GM19238 (cell line): Measurements from ENCODE around the gene CRACDL.

Source experiments
- DNase-seq: peaks from one replicate; pipeline ENCODE4 v3.0.0; 2011; ENCODE audit warnings: low spot score; ENCODE audit not compliant: insufficient read length

The CRACDL gene, protein sequence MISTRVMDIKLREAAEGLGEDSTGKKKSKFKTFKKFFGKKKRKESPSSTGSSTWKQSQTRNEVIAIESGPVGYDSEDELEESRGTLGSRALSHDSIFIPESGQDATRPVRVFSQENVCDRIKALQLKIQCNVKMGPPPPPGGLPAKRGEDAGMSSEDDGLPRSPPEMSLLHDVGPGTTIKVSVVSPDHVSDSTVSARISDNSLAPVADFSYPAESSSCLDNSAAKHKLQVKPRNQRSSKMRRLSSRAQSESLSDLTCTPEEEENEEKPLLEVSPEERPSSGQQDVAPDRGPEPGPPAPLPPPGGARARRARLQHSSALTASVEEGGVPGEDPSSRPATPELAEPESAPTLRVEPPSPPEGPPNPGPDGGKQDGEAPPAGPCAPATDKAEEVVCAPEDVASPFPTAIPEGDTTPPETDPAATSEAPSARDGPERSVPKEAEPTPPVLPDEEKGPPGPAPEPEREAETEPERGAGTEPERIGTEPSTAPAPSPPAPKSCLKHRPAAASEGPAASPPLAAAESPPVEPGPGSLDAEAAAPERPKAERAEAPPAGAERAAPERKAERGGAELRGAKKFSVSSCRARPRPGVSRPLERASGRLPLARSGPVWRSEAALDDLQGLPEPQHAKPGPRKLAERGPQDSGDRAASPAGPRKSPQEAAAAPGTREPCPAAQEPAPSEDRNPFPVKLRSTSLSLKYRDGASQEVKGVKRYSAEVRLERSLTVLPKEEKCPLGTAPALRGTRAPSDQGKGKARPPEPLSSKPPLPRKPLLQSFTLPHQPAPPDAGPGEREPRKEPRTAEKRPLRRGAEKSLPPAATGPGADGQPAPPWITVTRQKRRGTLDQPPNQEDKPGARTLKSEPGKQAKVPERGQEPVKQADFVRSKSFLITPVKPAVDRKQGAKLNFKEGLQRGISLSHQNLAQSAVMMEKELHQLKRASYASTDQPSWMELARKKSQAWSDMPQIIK

DNA sequence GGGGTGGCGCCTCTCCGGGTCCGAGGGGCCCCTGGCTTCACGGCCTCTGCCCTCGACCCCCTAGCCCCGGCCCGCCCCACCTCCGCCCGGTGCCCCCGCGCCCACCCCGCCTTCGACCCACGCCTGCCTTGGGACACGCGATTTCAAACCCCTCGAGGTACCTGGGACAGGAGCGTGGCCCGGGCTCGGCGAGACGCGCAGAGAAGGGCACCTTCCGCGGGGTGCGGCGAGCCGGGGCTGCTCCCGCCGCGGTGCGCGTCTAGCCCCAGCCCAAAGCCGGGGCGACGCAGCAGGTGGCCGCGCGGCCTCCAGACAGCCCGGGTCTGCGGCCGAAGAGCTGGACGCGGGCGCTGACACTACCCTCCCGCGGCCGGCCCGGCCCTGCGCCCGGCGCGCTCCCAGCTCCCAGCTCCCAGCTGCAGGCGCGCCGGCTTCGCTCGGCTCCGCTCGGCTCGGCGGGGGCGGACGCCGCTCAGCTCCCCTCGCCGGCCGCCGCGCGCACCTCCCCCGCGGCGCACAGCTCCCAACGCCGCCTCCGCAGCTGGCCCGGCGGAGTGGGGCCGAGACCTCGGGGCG lies at the start of gene CRACDL:
TSS of gene CRACDL (minus strand) at position 449 of the 576 bp plus-strand sequence. CDS start 89,425 bp downstream, outside the sequence.
- DNase-seq, result no peak

DNA sequence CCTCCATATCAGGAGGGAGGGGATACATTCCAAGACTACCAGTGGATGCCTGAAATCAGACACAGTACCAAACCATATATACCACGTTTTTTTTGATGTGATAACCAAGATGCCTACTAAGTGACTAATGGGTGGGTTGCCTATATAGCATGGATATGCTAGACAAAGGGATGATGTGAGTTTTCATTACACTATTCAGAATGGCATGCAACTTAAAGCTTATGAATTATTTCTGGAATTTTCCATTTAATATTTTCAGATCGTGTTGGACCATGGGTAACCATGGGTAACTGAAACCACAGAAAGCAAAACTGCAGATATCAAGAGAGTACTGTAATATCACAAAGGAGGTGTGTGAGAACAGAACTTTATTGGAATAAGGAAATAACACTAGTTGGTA lies 39.6 kb upstream of the CRACDL start:
- DNase-seq, result no peak

DNA sequence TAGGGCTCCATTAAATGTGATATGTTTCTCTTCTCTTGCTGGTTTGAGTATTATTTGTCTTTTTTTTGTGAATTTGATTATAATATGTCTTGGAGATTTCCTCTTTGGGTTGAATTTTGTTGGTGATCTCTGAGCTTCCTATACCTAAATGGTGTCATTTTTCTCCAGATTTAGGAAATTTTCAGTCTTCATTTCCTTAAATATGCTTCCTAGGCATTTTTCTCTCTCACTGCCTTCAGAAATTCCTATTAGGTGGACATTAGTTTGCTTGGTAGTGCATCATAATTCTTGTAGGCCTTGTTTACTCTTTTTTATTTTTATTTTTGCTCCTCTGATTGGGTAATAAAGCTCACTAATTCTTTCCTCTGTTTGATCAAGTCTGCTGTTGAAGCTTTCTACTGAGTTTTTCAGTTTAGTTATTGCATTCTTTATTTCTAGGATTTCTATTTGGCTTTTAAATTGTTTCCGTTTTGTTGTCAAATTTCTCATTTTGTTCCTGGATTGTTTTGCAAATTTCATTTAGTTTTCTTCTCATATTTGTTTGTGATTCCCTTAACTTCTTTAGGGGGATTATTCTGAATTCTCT lies 36.6 kb upstream of the CRACDL start:
- no peak for DNase-seq

DNA sequence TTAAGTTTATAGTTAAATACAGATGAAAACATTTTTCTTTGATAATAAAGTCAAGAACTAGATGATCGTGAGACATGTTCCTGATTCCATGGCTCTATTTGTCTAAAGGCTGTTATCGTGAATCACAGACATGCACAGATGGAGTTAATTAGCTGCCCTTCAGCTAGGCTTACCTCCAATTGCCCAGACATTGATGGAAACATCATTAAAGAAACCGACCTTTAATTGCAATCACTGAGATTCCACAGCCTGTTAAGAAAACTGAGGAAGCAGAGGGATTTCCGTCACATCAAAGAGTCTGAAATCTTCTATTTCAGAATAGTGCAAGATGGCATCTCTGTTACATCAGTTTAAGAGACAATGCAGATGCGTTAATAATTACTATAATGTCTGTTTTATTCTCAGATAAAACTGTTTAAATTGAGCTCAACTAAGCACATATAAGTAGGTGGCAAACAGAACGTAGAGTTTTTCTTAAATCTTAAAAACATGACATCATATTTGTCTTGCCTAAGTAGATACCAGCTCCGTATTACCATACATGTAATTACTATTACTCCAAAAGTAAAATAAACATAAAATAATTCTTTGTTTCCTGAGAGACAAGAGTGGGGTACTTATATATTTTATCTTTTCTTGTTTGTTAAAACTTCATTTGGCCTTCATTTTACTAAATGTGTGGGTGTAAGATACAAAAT lies 23.9 kb upstream of the CRACDL start:
- DNase-seq, result no peak

DNA sequence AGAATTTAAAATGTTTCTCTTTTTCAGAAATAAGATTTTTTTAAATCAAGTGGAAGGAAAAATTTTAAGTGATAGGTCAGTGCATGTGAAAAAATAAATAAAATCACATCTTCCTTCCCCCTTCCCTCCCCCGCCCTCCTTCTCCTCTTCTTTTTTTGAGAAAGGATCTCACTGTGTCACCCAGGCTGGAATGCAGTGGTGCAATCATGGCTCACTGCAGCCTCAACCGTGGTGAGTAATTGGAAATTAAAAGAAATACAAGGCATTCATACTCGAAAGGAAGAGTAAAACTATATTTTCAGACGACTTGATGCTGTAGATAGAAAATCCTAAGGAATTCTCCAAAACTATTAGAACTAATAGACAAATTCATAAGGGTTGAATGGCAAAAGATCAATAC lies 16.9 kb upstream of the CRACDL start:
- DNase-seq, result no peak

DNA sequence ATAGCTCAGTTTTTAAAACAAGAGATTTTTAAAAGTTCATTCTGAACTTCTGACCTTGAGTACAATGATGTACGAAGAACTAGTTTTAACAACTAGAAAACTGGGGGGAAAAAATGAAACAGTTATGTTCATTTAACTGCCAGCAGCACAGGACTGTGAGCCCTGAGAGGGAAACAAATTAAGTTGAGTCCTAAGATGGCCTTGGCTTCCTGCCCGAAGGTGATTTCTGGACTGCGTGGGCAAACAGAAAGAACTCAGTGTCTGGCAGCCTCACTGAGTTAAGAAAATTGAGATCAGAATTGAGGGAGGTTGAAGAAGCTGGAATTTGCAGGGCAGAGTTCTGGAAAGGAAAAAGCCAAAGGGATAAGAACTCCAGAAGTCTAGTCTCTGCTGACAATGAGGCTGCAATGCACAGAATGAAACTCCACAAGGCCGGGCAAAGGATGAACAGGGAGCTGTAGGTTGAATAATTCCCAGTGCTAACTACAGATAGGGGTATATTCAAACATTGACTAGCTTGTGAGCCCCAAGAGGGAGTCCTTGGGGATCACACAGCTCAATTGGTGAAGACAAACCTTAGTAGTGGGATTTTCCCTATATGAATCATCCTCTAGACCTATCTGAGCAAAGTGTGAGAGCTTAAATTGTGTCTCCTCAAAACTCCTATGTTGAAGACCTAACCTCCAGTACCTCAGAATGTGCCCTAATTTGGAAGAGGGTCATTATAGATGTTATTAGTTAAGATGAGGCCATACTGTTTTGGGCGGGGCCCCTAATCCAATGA lies 13.1 kb upstream of the CRACDL start:
- DNase-seq, result no peak

DNA sequence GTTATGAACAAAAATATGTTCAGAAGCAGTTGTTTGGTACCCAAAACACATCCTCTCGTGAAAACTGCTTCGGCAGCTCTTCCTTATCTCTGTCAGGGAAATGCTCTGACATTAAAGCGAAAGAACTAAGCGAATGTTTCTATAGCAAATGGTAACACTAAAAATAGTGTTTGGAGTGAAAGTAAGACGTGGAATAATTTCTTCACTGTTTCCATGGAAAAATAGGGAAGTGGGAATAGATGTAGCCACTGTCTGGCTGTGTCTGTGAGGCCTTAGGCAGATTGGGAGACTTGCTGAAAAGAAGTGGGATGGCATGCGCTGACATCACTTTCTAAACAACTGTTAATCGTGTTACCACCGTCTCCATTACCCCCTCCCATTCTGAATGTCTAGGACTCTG lies 11.5 kb upstream of the CRACDL start:
- DNase-seq, result no peak

DNA sequence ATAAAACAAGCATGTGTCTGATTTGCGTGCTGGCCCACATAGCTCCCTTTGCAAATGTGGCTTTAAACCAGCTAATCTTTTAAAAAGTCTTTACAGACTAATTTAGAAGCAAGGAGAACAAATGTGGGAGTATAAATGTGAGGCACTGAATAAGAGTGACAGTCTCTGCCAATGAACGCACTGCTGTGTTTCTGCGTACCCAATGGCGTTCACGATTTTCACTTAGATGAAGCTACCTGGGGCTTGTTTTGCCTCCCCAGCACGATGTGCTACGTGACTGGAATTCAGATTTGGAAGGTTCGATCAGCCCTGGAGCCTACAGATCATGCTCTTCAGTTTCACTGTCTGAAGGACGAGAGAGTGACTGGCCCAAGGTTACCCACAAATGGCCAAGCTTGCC lies 10.8 kb upstream of the CRACDL start:
- no peak for DNase-seq

DNA sequence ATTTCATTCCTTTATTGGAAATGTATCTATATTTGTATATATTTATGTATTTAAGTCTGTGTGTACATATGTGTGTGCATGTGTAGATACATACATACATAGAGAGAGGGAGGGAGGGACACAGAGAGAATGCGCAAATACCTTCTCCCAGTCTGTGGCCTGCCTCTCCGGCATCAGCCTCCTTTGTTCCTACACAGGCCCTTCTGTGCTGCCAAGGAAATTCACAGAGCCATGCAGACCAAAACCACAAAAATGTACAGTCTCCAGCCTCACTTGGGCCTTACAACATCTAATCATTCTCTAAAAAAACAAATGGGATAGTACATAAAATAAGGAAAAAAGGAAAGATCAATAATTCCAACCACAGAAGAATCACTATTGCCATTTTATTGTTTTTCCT lies 8.8 kb upstream of the CRACDL start:
- no peak for DNase-seq

DNA sequence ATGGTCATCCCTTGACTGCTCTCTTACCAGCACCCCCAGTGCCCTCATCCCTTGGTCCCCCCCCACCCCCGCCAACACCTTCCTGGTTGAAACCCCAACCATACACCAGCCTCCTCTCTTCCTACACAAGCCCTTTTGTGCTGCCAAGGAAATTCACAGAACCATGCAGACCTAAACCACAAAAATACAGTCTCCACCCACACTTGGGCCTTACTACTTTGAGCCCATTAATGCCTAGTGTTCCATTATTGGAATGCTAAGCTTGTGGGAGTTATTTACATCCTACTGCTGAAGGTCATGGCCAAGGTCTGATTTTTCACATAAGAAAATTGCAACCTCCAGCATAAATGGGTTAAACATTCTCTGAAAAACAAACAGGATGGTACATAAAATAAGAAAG lies 4.1 kb upstream of the CRACDL start:
- DNase-seq, result no peak

DNA sequence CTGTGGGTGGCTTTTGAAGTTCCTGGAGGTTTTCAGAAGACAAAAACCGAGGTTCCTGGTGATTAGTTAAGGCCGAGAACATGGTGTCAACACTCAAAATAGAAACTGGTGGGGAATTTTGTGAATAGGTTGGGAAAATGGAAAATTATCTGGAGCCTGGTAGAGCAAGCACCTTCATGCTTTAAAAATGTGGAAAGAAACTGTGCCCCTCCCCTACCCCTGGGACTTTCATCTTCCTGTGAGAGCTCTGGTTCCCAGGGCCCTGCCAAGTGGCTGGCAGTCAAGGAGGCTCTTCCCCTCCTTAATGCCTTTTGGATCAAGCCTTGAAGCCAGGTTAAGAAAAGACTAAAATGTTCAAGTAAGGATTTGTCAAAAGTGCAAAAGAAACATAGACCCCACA lies 1.9 kb upstream of the CRACDL start:
- no peak for DNase-seq

DNA sequence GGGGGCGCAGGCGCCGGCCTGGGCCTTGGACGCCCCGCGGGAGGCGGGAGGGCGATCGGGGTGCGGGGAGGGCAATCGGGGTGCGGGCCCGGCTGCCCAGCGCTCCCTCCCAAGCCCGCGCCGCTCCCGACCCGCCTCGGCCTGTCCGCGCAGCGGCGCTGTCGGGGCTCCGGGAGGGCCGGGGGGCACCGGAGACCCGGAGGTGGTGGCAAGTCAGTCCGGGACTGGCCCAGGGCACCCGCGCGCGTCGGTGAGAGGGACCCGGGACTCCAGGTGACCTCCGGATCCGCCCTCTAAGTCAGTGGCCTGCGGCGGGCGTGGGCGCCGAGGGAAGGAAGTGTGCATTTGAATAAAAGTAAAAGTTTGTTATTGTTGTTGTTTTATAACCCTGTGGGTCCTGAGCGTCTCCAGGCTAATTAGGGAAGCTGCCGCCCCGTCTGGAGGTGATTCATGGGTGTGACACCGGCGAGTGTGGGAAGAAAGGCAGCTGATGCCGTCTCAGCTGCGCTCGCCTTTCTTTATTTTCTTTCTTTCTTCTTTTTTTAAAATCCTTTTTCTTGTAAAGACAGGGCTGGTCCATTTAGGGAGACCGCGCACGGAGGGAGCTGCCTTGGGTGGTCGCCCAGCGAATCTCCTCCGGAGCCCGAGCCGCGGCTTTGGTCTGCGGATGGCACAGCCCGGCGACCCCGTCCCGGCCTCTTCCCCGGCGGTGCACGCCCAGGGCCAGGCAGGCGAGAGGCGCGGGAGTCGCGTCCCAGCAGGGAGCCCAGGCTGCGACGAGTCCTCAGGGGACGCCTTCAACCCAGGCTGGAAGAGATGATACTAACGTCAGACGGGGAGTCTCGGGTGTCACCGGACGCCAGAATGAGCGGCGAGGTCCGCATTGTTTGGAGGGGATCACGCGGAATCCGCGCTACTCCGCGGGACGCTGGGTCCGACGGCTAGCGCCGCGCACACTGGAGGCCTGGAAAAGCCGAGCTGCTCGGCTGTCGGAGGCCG lies 627 bp upstream of the CRACDL start:
- no peak for DNase-seq

DNA sequence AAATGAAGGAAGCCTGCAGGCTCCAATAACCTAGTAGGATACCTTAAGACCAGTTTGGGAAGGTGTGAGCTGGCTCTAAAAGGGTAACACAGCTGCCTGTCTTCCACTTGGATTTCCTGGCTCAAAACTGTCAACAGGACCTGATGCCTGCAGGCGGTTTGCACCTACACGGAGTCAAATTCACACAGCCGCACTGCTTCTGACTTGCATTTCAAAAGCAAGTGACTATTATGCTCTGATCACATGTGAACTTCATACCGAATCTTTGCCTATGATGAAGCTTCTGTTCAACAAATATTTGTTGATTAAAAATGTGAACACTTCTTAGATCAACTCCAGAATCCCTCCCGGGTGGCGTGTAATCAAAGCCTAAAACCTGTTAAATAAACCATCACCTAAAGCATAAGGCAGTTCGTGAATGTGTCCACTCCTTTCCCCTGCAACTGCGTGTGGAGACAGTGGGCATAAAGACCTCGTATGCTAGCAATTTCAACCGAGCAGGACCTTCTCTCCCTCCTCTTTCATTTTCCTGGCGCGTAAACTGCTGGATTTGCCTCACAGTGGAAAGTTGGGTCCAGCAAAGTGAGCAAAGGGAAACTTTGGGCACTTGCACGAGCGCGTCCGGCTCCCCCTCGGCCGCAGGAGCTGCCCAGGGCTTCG lies 784 bp downstream of the CRACDL start:
- no peak for DNase-seq

DNA sequence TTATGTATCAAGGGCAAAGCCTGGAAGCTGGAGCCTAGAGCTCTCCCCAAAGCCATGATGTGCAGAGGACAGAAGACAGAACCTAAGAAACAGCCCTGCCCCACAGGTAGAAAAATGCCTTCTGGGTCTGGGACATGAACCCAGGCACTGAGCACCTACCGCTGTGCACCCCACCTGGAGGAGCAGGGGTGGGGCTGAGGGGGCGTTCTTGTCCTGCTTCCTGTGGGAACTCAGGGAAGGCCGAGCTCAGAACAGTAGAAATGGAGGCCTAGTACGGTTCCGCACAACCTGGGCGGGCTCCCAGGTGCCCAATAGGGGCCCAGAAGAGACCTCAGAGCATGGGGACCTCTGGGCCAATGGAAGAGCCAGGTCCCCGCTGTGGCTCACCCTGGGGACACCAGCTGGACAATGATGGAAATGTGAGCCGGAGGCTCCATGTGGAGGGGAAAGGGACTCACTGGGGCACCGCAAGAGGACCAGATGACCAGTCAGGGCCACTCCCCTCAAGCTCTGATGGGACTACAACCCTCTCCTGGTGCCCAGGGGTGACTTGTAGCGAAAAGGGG lies 3.2 kb downstream of the CRACDL start:
- DNase-seq, result no peak

DNA sequence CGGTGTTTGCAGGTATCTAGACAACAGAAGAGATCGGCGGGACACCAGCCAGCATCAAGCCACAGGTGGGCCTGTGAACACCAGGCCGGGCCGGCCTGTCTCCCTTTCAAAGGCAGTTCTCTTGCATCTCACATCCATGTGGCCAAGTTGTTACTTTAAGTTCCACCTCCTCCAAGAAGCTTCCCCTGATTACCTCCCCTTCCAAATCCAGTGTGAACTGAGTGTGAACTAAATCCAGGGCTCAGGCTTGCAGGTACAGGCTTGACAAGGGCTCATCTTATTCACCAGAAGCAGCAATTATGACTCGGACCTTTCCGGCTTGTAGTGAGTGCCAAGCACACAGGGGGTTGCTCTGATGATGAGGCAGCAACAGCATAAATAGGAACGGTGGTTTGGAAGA lies 3.9 kb downstream of the CRACDL start:
- no peak for DNase-seq

DNA sequence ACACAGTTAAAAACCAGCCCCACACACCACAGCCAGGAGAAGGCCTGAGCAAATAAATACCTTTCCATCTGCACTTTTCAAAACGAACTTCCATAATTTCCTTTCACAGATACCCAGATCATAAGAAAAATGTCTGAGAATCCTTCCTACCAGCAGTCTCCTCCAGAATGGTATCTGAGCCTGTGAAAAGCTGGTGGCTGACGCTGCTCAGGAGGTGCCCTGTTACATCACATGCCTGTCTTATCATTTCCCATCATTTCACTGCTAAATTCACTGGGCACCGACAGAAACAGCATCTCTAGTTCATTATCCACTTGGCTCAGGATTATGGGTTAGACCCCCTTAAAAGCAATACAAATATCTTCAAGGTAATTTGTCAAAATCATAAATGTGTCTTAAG lies 4.4 kb downstream of the CRACDL start:
- DNase-seq, result no peak

DNA sequence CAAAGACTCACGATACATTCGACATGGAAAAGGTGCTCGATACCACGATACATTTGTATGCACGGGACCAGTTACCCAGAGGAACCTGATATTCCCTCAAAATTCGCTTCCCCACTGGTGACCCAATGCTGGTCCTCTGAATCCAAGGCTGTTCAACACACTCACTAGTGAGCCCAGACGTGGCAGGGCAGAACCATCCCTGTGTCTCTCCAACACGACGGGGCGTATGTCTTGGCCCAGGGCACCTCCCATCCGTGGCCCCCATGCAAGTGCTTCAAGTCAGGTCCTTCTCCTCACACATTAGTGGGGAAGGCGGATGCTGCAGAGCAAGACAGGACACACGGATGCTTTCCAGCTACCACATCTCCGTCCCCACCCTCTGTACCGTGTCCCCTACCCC lies 6.1 kb downstream of the CRACDL start:
- no peak for DNase-seq

DNA sequence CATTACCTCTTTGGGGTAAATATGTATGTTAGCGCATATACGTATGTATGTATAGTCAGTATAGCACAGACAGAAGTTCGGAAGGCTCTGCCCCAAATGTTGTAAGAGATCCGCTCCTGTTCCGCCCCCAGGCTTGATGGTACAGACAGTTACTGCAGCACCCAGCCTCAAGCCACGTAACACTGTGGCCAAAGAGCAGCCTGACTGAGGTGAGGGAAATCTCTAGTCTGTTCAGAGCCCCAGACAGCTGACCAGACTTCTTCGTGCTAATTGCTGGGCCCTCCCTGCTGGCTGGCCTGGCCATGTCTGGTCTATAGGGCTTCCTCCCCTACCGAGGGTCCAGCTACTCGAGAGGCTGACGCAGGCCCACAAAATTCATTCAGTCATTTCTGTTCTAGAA lies 7.8 kb downstream of the CRACDL start:
- DNase-seq, result no peak
